PC-9 (cell line): Measurements from ENCODE around the gene ASIC1.

Experiments
- CTCF ChIP-seq: fragments of 200-600 bp; sonication (generic); conservative IDR thresholded peaks from 2 replicates; pipeline ENCODE4 v1.6.1; 2017; ENCODE audit warnings: mixed run types, antibody characterized with exemption, mild to moderate bottlenecking, moderate library complexity
- EZH2 ChIP-seq: fragments of 200-600 bp; sonication (generic); IDR thresholded peaks from 2 replicates; pipeline ENCODE4 v1.8.0; 2017; ENCODE audit warnings: antibody characterized with exemption, low read depth

GRCh38 chr12:50043308-50043707 lies 14.1 kb upstream of the ASIC1 start:
- TF ChIP-seq CTCF, result no peak
- no peak for TF ChIP-seq EZH2
